Neural crest cell (in vitro differentiated cells): ENCODE data around the gene TGFBR3L. TPM values are rescaled to one million over a fixed set of nuclear protein-coding genes. Genes with fewer than 3 reads are reported as not detected.
A peak's percentile ranks its signal among the peaks of the same experiment; 100 is the strongest.

Experiments
- DNase-seq: peaks from one replicate; pipeline ENCODE4 v3.0.0; 2021; ENCODE audit warnings: low read depth, mixed read lengths, low spot score
- H3K27ac Mint-ChIP-seq: one replicate; pipeline ENCODE4 v1.8.0; 2021; ENCODE audit warnings: mild to moderate bottlenecking, mixed read lengths; ENCODE audit not compliant: unreplicated experiment
- H3K27me3 Mint-ChIP-seq: 2 replicates; pipeline ENCODE4 v1.8.0; 2021; ENCODE audit warnings: low read depth, mild to moderate bottlenecking, mixed read lengths
- H3K36me3 Mint-ChIP-seq: 2 replicates; pipeline ENCODE4 v1.8.0; 2021; ENCODE audit warnings: low read depth, mild to moderate bottlenecking, mixed read lengths
- H3K4me1 Mint-ChIP-seq: 2 replicates; pipeline ENCODE4 v1.8.0; 2021; ENCODE audit warnings: mixed read lengths
- H3K4me3 Mint-ChIP-seq: one replicate; pipeline ENCODE4 v1.8.0; 2021; ENCODE audit warnings: mild to moderate bottlenecking, mixed read lengths
- H3K9me3 Mint-ChIP-seq: 2 replicates; pipeline ENCODE4 v1.8.0; 2021; ENCODE audit warnings: mixed read lengths
- CTCF ChIP-seq: fragments of 200-600 bp; sonication (generic); conservative IDR thresholded peaks from 2 replicates; pipeline ENCODE4 v1.5.0; 2021; ENCODE audit warnings: antibody characterized with exemption, mild to moderate bottlenecking
- total RNA-seq: library from RNA; stranded (reverse); gene quantifications from 2 replicates; pipeline ENCODE4 v1.2.1, GENCODE V29; 2021

TGFBR3L gene
- total RNA-seq, 1 donor from 2014 or later, result 0.44 TPM

DNA sequence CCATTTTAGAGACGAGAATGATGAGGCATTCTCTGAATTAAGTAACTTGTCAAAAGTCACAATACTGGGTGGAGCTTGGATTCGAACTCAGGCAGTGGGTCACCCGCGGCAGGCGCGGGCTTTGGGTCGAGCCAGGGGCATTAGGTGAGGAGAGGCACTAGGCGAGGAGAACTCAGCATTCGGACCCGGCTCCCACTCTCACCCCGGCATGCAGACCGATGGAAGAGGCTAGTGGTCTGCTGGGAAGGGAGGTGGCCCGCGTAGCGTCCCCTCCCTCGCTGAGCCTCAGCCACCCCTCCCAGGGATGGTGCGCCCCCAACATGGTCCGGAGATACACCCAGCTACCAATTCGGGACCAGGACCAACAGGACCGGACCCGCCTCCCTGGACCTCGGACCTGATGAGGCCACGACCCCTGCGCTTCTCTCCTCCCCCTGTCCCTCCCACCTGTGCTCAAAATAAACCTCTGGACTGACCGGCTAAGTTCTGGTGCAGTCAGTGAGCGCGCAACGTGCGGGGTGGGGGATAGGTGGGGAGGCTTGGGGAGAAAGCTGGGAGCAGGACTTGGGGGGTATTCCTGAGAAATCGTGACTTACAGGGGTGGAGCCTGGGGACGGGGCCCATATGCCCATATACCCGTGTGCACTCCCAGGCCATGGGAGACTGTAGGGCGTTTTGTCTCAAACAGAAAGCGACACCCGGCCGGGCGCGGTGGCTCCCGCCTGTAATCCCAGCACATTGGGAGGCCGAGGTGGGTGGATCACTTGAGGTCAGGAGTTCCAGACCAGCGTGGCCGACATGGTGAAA is 4.2 kb downstream of the TGFBR3L start:
- H3K36me3 Mint-ChIP-seq, result no peaks in the 10 kb centered on the region
- H3K4me1 Mint-ChIP-seq, result peaks cover 24% of the 10 kb centered on the region
- no peak for TF ChIP-seq CTCF
- H3K4me3 Mint-ChIP-seq, result peak overlapping the region; percentile 89
- DNase-seq, result no peak
- H3K9me3 Mint-ChIP-seq, result no peaks in the 10 kb centered on the region
- peaks cover 55% of the 10 kb centered on the region for H3K27me3 Mint-ChIP-seq
- H3K27ac Mint-ChIP-seq, result no peak overlapping the region

DNA sequence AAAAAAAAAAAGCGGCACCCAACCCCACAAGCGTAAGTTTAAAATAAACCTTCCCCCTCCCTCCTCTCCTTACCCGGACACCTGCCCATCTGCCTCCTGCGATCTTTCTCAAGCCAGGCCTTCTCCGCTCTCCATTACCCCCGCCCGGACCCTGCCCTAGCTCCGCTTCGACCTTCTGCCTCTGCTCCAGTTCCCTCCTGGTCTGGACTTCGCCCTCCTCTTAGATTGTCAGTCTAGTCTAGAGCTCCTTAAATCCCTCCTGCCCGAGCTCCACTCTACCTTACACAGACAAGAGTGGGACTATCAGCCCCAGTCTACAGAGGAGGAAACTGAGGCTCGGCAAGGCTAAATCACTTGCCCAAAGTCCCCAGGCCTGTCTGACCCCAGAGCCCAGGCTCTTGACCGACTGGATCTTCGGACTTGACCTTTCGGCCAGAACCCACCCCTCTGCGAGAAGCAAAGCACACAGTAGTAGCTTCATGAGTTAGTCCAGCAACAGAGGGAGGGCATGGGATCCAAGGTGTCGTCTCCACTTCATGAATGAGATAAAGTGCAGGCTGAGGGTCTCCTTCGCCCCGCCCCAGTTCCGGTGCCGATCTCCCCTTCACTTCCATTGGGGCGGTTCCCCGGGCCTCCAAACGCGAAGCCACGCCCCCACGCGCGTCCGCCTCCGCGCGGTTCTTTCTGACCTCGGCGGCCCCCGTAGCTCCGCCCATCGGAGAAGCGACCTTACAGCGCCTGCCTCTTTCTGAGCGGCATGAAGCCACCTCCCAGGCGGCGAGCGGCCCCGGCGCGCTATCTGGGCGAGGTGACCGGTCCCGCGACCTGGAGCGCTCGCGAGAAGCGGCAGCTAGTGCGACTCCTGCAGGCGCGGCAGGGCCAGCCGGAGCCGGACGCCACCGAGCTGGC is 5.2 kb downstream of the TGFBR3L start, which contains the start of gene SNAPC2:
Gene SNAPC2, plus strand, starts transcription at position 729 of the 909 bp plus-strand sequence. Its CDS starts 29 bp downstream, at position 758.
- H3K36me3 Mint-ChIP-seq, result no peaks in the 10 kb centered on the region
- H3K27ac Mint-ChIP-seq, result peak within 1 kb of the TSS; percentile 93
- no peaks in the 10 kb centered on the region for H3K9me3 Mint-ChIP-seq
- peaks cover 47% of the 10 kb centered on the region for H3K27me3 Mint-ChIP-seq
- TF ChIP-seq CTCF, result no peak
- H3K4me3 Mint-ChIP-seq, result peak within 1 kb of the TSS; percentile 89
- peak; percentile 97 for DNase-seq
- H3K4me1 Mint-ChIP-seq, result peaks cover 27% of the 10 kb centered on the region

- no peak for TF ChIP-seq CTCF
- Mint-ChIP-seq H3K27ac (peak overlapping the region; percentile 7), H3K4me3 (peak overlapping the region; percentile 89), H3K9me3 (no peaks in the 10 kb centered on the region), H3K27me3 (peaks cover 41% of the 10 kb centered on the region), H3K4me1 (peaks cover 23% of the 10 kb centered on the region), H3K36me3 (no peaks in the 10 kb centered on the region)
- DNase-seq, result peak; percentile 98
Observed at GRCh38 chr19:7920519-7921301, 6.1 kb downstream of the TGFBR3L start.

GRCh38 chr19:7921302-7921966 is 6.8 kb downstream of the TGFBR3L start:
- Mint-ChIP-seq H3K4me1 (peaks cover 23% of the 10 kb centered on the region), H3K27ac (no peak overlapping the region), H3K27me3 (peaks cover 38% of the 10 kb centered on the region), H3K36me3 (no peaks in the 10 kb centered on the region), H3K9me3 (no peaks in the 10 kb centered on the region), H3K4me3 (peak overlapping the region; percentile 89)
- TF ChIP-seq CTCF, result no peak
- DNase-seq, result no peak
